Measurements from ENCODE around the gene LCA5L. TPM values are rescaled to one million over a fixed set of nuclear protein-coding genes. Genes with fewer than 3 reads are reported as not detected.

The LCA5L gene
- total RNA-seq, 2 experiments from 2014 or later = 0.27 to 0.36 TPM

DNA sequence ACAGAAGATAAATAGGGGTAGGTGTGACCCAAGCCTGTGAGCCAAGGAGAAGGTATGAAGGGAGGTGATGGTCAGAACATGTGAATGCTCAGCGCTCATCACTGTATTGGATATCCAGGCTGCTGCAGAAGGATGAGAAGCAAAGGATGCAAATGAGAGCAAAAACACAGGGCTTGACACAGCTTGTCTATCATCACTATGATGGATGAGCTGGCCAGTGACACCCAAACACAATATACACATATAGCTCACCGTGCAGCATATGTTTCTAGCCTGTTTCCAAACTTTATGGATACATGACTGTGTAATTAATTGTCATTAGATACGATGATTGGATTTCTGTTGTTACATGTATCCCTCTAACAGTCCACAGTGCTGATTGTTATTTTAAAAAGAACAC is 82.8 kb downstream of the LCA5L start:
- no peaks in the 10 kb centered on the region for H3K9me3 Mint-ChIP-seq
- no peak overlapping the region for H3K27ac Mint-ChIP-seq
- no peaks in the 10 kb centered on the region for H3K36me3 Mint-ChIP-seq
- no peaks in the 10 kb centered on the region for H3K4me1 Mint-ChIP-seq
- no peak overlapping the region for H3K4me3 Mint-ChIP-seq
- H3K27me3 Mint-ChIP-seq = no peaks in the 10 kb centered on the region
- no peak for DNase-seq

DNA sequence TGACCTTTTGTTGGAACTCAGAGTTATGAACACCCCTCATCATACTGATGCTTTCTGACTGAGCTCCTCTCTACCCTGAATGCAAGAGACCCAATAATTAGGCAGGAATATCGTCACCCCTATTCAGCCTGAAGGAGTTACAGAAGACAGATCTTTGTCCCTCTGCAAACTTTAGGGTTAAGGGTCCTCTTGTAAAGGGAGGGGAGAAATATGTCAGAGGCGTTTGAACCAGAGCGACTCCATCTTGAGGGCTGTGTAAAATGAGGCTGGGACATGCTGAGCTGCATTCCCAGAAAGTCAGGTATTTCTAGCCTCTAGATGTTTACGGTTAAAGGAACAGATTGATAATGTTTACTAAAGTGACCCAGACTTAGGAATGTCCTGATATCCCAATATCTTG is 86.2 kb downstream of the LCA5L start:
- no peaks in the 10 kb centered on the region for H3K36me3 Mint-ChIP-seq
- H3K4me3 Mint-ChIP-seq = no peak overlapping the region
- no peak overlapping the region for H3K27ac Mint-ChIP-seq
- H3K4me1 Mint-ChIP-seq = no peaks in the 10 kb centered on the region
- no peaks in the 10 kb centered on the region for H3K9me3 Mint-ChIP-seq
- no peak for DNase-seq
- H3K27me3 Mint-ChIP-seq = no peaks in the 10 kb centered on the region

Other genes with a start within 250 kb of the LCA5L start
- gene BRWD1, start 132.1 kb downstream of the LCA5L start, total RNA-seq = 10 to 100 TPM; 16.5 to 18.2 TPM
- gene HMGN1, start 96.7 kb downstream of the LCA5L start, total RNA-seq = 100 to 1,000 TPM; 432 to 501 TPM
- 1 to 10 TPM; 3.9 to 4.7 TPM for gene SH3BGR, start 6.2 kb upstream of the LCA5L start, total RNA-seq
- not detected for gene B3GALT5, start 167.2 kb upstream of the LCA5L start, total RNA-seq

Data from activated naive CD8-positive, alpha-beta T cell treated with anti-CD3 and anti-CD28 coated beads for 36 hours (primary cell).